Glomerular visceral epithelial cell (primary cell): ENCODE measurements around the gene CR1.
"Not testable (repeated sequence)": the region's sequence is repeated elsewhere in the genome, so short reads cannot be mapped to it uniquely, and the experiment has no call there.

Experiments used
- DNase-seq: peaks from one replicate; pipeline ENCODE4 v3.0.0-alpha.2; 2016; ENCODE audit errors: extremely low spot score

CR1 gene

GRCh38 chr1:207672522-207673130 lies 176.7 kb downstream of the CR1 start:
- peak; percentile 54 for DNase-seq

- peak; percentile 6 for DNase-seq
These were observed 177.4 kb downstream of the CR1 start for GRCh38 chr1:207673399-207673798.

- no peak for DNase-seq
These were observed 180.2 kb downstream of the CR1 start for GRCh38 chr1:207676153-207676552.

GRCh38 chr1:207680590-207681388 lies 184.8 kb downstream of the CR1 start:
- peak; percentile 76 for DNase-seq

- DNase-seq, result not testable (repeated sequence)
These were observed 187.0 kb downstream of the CR1 start for GRCh38 chr1:207682872-207683434.

- DNase-seq, result not testable (repeated sequence)
These were observed 194.6 kb downstream of the CR1 start for GRCh38 chr1:207690551-207690950.

GRCh38 chr1:207691010-207691409 lies 195.1 kb downstream of the CR1 start:
- no peak for DNase-seq
